Activated gamma-delta T cell (primary cell): ENCODE data around the gene HAPLN3.
"Not testable (repeated sequence)": the region's sequence is repeated elsewhere in the genome, so short reads cannot be mapped to it uniquely, and the experiment has no call there.

Source experiments
- DNase-seq: peaks from one replicate; lab custom pipeline; 2025; lab: John Stamatoyannopoulos, UW
- total RNA-seq, 2 donors: gene quantifications; one replicate each; lab custom pipeline; 2026; lab: John Stamatoyannopoulos, UW

Gene HAPLN3
- 41.3 to 83.9 reads per million in 2 donors for total RNA-seq

GRCh38 chr15:88894819-88895767, at the start of gene HAPLN3:
Gene HAPLN3, minus strand, starts transcription at chr15:88895544. Its CDS starts 8,246 bp downstream, at chr15:88887298.
- DNase-seq = no peak

GRCh38 chr15:88940110-88940675, 44.8 kb upstream of the HAPLN3 start:
- no peak for DNase-seq

GRCh38 chr15:88939486-88939806, 44.1 kb upstream of the HAPLN3 start:
- no peak for DNase-seq

GRCh38 chr15:88938802-88939485, 43.6 kb upstream of the HAPLN3 start:
- DNase-seq = no peak

GRCh38 chr15:88934449-88934848, 39.1 kb upstream of the HAPLN3 start:
- DNase-seq = not testable (repeated sequence)

- no peak for DNase-seq
Observed at GRCh38 chr15:88932875-88933330, 37.6 kb upstream of the HAPLN3 start.

GRCh38 chr15:88932271-88932874, 37.0 kb upstream of the HAPLN3 start:
- no peak for DNase-seq

GRCh38 chr15:88930579-88930978, 35.2 kb upstream of the HAPLN3 start:
- no peak for DNase-seq

GRCh38 chr15:88929358-88930098, 34.2 kb upstream of the HAPLN3 start:
- DNase-seq = not testable (repeated sequence)

GRCh38 chr15:88928192-88928591, 32.8 kb upstream of the HAPLN3 start:
- DNase-seq = not testable (repeated sequence)

GRCh38 chr15:88925648-88926047, 30.3 kb upstream of the HAPLN3 start:
- not testable (repeated sequence) for DNase-seq

GRCh38 chr15:88920892-88921435, 25.6 kb upstream of the HAPLN3 start:
- not testable (repeated sequence) for DNase-seq

GRCh38 chr15:88920186-88920891, 25.0 kb upstream of the HAPLN3 start:
- no peak for DNase-seq

GRCh38 chr15:88918738-88919137, 23.4 kb upstream of the HAPLN3 start:
- no peak for DNase-seq

- DNase-seq = no peak
Observed at GRCh38 chr15:88917760-88918159, 22.4 kb upstream of the HAPLN3 start.

- no peak for DNase-seq
Observed at GRCh38 chr15:88915354-88915753, 20.0 kb upstream of the HAPLN3 start.

GRCh38 chr15:88913850-88914169, 18.5 kb upstream of the HAPLN3 start:
- DNase-seq = no peak

- peak; percentile 46 for DNase-seq
Observed at GRCh38 chr15:88913017-88913849, 17.9 kb upstream of the HAPLN3 start, which contains the start of gene MFGE8. Gene MFGE8, minus strand, starts transcription at chr15:88913379. Its CDS starts 60 bp downstream, at chr15:88913319.

GRCh38 chr15:88912500-88912921, 17.2 kb upstream of the HAPLN3 start:
- no peak for DNase-seq

GRCh38 chr15:88911766-88912118, 16.4 kb upstream of the HAPLN3 start:
- no peak for DNase-seq
